ENCODE results near the gene TEX22. TPM values are rescaled to one million over a fixed set of nuclear protein-coding genes. Genes with fewer than 3 reads are reported as not detected.

The TEX22 gene
- total RNA-seq, 2 donors from 2014 or later = 0.33 TPM; not detected in 1

GRCh38 chr14:105445290-105445689 lies 47.0 kb downstream of the TEX22 start:
- Histone ChIP-seq H3K4me1 (peaks cover 11% of the 10 kb centered on the region), H3K4me3 (no peak overlapping the region), H3K9me3 (no peaks in the 10 kb centered on the region), H3K27me3 (no peaks in the 10 kb centered on the region), H3K27ac (no peak overlapping the region), H3K36me3 (replicated peaks in 1 of 2; ENCODE audit: insufficient read depth in 1 of 2, low read depth in 2 of 2) (peaks cover 0 to under 1% of the 10 kb centered on the region in 2 donors)
- intact Hi-C loops (cut with DNase I) = no loop called here
- DNase-seq (no peak), ATAC-seq (no peak)
- TF ChIP-seq CTCF (IDR thresholded peaks at IDR 0.05) = no peak
- no peak for TF ChIP-seq POLR2A (IDR thresholded peaks at IDR 0.05)
- 85 to 89% methylated on average over 5 to 18 of the region's 24 CpGs for WGBS, 2 donors

- H3K27ac ChIP-seq = no peak overlapping the region
- H3K27me3 ChIP-seq = no peaks in the 10 kb centered on the region
- H3K36me3 ChIP-seq (replicated peaks in 1 of 2; ENCODE audit: insufficient read depth in 1 of 2, low read depth in 2 of 2) = peaks cover 0 to 2% of the 10 kb centered on the region in 2 donors
- H3K4me3 ChIP-seq = no peak overlapping the region
- DNase-seq = no peak
- no peak for TF ChIP-seq CTCF (IDR thresholded peaks at IDR 0.05)
- no peak for TF ChIP-seq POLR2A (IDR thresholded peaks at IDR 0.05)
- 85 to 96% methylated on average over 3 to 26 of the region's 26 CpGs for WGBS, 2 donors
- no peak for ATAC-seq
- intact Hi-C loops (cut with DNase I) = no loop called here
- no peaks in the 10 kb centered on the region for H3K9me3 ChIP-seq
- H3K4me1 ChIP-seq = peaks cover 11% of the 10 kb centered on the region
Measured at GRCh38 chr14:105445901-105446845, 47.8 kb downstream of the TEX22 start.

- TF ChIP-seq POLR2A (IDR thresholded peaks at IDR 0.05) = no peak
- no peak for TF ChIP-seq CTCF (IDR thresholded peaks at IDR 0.05)
- intact Hi-C loops (cut with DNase I) = no loop called here
- Histone ChIP-seq H3K27ac (no peak overlapping the region), H3K36me3 (replicated peaks in 1 of 2; ENCODE audit: insufficient read depth in 1 of 2, low read depth in 2 of 2) (peaks cover 0 to 2% of the 10 kb centered on the region in 2 donors), H3K4me3 (no peak overlapping the region), H3K27me3 (no peaks in the 10 kb centered on the region), H3K4me1 (peaks cover 11% of the 10 kb centered on the region), H3K9me3 (no peaks in the 10 kb centered on the region)
- no peak for DNase-seq
- no peak for ATAC-seq
- 56 to 77% methylated on average over 4 to 10 of the region's 14 CpGs for WGBS, 2 donors
Measured at GRCh38 chr14:105446971-105447370, 48.6 kb downstream of the TEX22 start.

GRCh38 chr14:105447651-105448640 lies 49.6 kb downstream of the TEX22 start:
- intact Hi-C loops (cut with DNase I) = no loop called here
- 77 to 85% methylated on average over 11 to 31 of the region's 31 CpGs for WGBS, 2 donors
- Histone ChIP-seq H3K9me3 (no peaks in the 10 kb centered on the region), H3K4me3 (no peak overlapping the region), H3K36me3 (replicated peaks in 1 of 2; ENCODE audit: insufficient read depth in 1 of 2, low read depth in 2 of 2) (peaks cover 0 to 2% of the 10 kb centered on the region in 2 donors), H3K27ac (no peak overlapping the region), H3K4me1 (peaks cover 11% of the 10 kb centered on the region), H3K27me3 (no peaks in the 10 kb centered on the region)
- no peak for DNase-seq
- TF ChIP-seq CTCF (IDR thresholded peaks at IDR 0.05) = no peak
- no peak for TF ChIP-seq POLR2A (IDR thresholded peaks at IDR 0.05)
- ATAC-seq = peak; percentile 3

Data from body of pancreas (tissue), 4 donors.